Endothelial cell of umbilical vein (primary cell): ENCODE results near the gene DCTD. TPM values are rescaled to one million over a fixed set of nuclear protein-coding genes. Genes with fewer than 3 reads are reported as not detected.

Source experiments
- BruUV-seq: library from RNA; stranded (reverse); fragments of 400-500 nt; replicated peaks from 2 replicates; lab custom pipeline; 2021; lab: Mats Ljungman, UMichigan
- CTCF ChIA-PET: fragments of 300-600, 350-600 bp; sonication (Branson Sonifier 250); formaldehyde crosslinking; loops from one replicate; lab custom pipeline; 2021; ENCODE audit warnings: antibody characterized with exemption, inconsistent platforms; lab: Charles Lee
- POLR2A ChIA-PET: fragments of 300-600, 350-600 bp; sonication (Branson Sonifier 250); formaldehyde crosslinking; loops from one replicate; lab custom pipeline; 2021; ENCODE audit warnings: antibody characterized with exemption, inconsistent platforms; lab: Charles Lee
- DNase-seq: peaks from one replicate; pipeline ENCODE4 v3.0.0-alpha.2; 2011; ENCODE audit warnings: low read depth, low spot score
- FAIRE-seq: peaks from 2 replicates; lab custom pipeline; 2011; peaks lifted over from hg19 to GRCh38; lab: Jason Lieb, UNC
- H2AFZ ChIP-seq: 2 replicates; pipeline ENCODE4 v1.6.0; 2012; ENCODE audit warnings: low read depth, low read length, control low read depth, inconsistent platforms
- H3K27ac ChIP-seq: 2 replicates; pipeline ENCODE4 v1.5.1; 2011; ENCODE audit warnings: low read depth, mild to moderate bottlenecking, control low read depth, low read length, moderate library complexity; ENCODE audit not compliant: insufficient read depth
- H3K27me3 ChIP-seq, 2 experiments: 2 replicates each; pipeline versions ENCODE4 v1.6.0 to v1.6.1; 2011; ENCODE audit warnings: low read length in 2 of 2, mixed read lengths in 1 of 2; ENCODE audit not compliant: control insufficient read depth in 2 of 2, insufficient read depth in 2 of 2
- H3K36me3 ChIP-seq, 2 experiments: 2 replicates in 1 of 2; 3 replicates in 1 of 2; pipeline ENCODE4 v1.5.1; 2011; ENCODE audit warnings: low read length in 2 of 2, mild to moderate bottlenecking in 1 of 2, moderate library complexity in 1 of 2; ENCODE audit not compliant: control insufficient read depth in 2 of 2, insufficient read depth in 2 of 2; ENCODE audit errors: extremely low read depth in 1 of 2
- H3K4me1 ChIP-seq: 3 replicates; pipeline ENCODE4 v1.5.1; 2011; ENCODE audit warnings: mild to moderate bottlenecking, low read length; ENCODE audit not compliant: control insufficient read depth, insufficient read depth; ENCODE audit errors: extremely low read depth
- H3K4me2 ChIP-seq: 2 replicates; pipeline ENCODE4 v1.6.1; 2011; ENCODE audit warnings: low read length, control low read depth, mixed read lengths; ENCODE audit not compliant: insufficient read depth
- H3K4me3 ChIP-seq, 3 experiments: fragments of 200-600 bp in 1 of 3; sonication (generic), shearing (Covaris generic) in 1 of 3; replicated peaks in 1 of 3; 2 replicates each; pipeline ENCODE4 v1.5.1; 2011 to 2016; ENCODE audit warnings: control low read depth in 3 of 3, low read length in 3 of 3, mild to moderate bottlenecking in 2 of 3, inconsistent platforms in 1 of 3, low read depth in 1 of 3, moderate library complexity in 1 of 3; ENCODE audit not compliant: insufficient read depth in 1 of 3
- H3K79me2 ChIP-seq: 2 replicates; pipeline ENCODE4 v1.6.0; 2012; ENCODE audit warnings: low read length, inconsistent platforms; ENCODE audit not compliant: control insufficient read depth, insufficient read depth
- H3K9ac ChIP-seq: replicated peaks from 2 replicates; pipeline ENCODE3; 2011; ENCODE audit warnings: low read length, control low read depth; ENCODE audit not compliant: insufficient read depth; ENCODE audit errors: extremely low read depth
- H3K9me1 ChIP-seq: replicated peaks from 3 replicates; pipeline ENCODE4 v1.6.0; 2011; ENCODE audit warnings: mild to moderate bottlenecking, low read length; ENCODE audit not compliant: control insufficient read depth, insufficient read depth; ENCODE audit errors: extremely low read depth
- H3K9me3 ChIP-seq: replicated peaks from 2 replicates; pipeline ENCODE4 v1.5.1; 2012; ENCODE audit warnings: low read length, inconsistent platforms; ENCODE audit not compliant: control insufficient read depth, insufficient read depth
- H4K20me1 ChIP-seq: replicated peaks from 2 replicates; pipeline ENCODE3; 2011; ENCODE audit warnings: mild to moderate bottlenecking, low read length; ENCODE audit not compliant: control insufficient read depth, insufficient read depth; ENCODE audit errors: extremely low read depth
- EZH2 ChIP-seq: IDR thresholded peaks from 2 replicates; pipeline ENCODE4 v1.6.1; 2012; ENCODE audit warnings: borderline replicate concordance, low read depth, mild to moderate bottlenecking, moderate library complexity, low read length, inconsistent platforms; ENCODE audit not compliant: severe bottlenecking
- FOS ChIP-seq: IDR thresholded peaks from 2 replicates; pipeline ENCODE4 v1.6.1; 2011; ENCODE audit warnings: mild to moderate bottlenecking, low read length, moderate library complexity, borderline replicate concordance; ENCODE audit not compliant: insufficient read depth
- GATA2 ChIP-seq: IDR thresholded peaks from 2 replicates; pipeline ENCODE4 v1.7.0; 2011; ENCODE audit warnings: low read depth, mild to moderate bottlenecking, moderate library complexity, mixed read lengths, low read length; ENCODE audit not compliant: insufficient read length, insufficient read depth
- JUN ChIP-seq: IDR thresholded peaks from 2 replicates; pipeline ENCODE4 v1.6.1; 2011; ENCODE audit warnings: borderline replicate concordance, low read depth; ENCODE audit not compliant: insufficient read length, insufficient read depth
- MYC ChIP-seq: IDR thresholded peaks from one replicate; pipeline ENCODE4 v1.6.1; 2011; ENCODE audit warnings: mild to moderate bottlenecking, low read depth, low read length
- POLR2A ChIP-seq: IDR thresholded peaks from 2 replicates; pipeline ENCODE4 v1.6.1; 2012; ENCODE audit warnings: low read depth, mild to moderate bottlenecking, control low read depth, low read length
- POLR2AphosphoS5 ChIP-seq: IDR thresholded peaks from 2 replicates; pipeline ENCODE4 v1.6.1; 2012; ENCODE audit warnings: low read depth, mild to moderate bottlenecking, control low read depth, low read length, moderate library complexity; ENCODE audit not compliant: insufficient read depth
- dilution Hi-C: fragments of 300-500 bp; cut with MboI; formaldehyde crosslinking; loops from one replicate; pipeline ENCODE4 v1.15.0; 2019; ENCODE audit warnings: low sequenced_read_pairs; ENCODE audit not compliant: extremely low pct_ligation_motif_present
- intact Hi-C: fragments of 100-400 bp; cut with micrococcal nuclease; formaldehyde crosslinking; loops from one replicate; pipeline ENCODE4 v1.10.0; 2022
- polyA plus RNA-seq, 4 experiments: library from polyadenylated mRNA; depleted of rRNA in 3 of 4; stranded (reverse) in 3 of 4; unstranded in 1 of 4; fragments of >200 nt; gene quantifications; 2 replicates each; pipeline versions ENCODE4 v1.2.1 to v1.2.3, GENCODE V29; 2011 to 2012; ENCODE audit warnings: missing spikeins in 1 of 4
- total RNA-seq: library from RNA; stranded (reverse); gene quantifications from 2 replicates; pipeline ENCODE4 v1.2.3, GENCODE V29; 2021
- TF ChIP-seq, protein P1 (sequence below), 2 donors: IDR thresholded peaks; 1 replicate in 1 of 2; 2 replicates in 1 of 2; pipeline ENCODE4 v1.5.1; 2011; ENCODE audit warnings: low read length in 2 of 2, mild to moderate bottlenecking in 2 of 2, moderate library complexity in 2 of 2, control low read depth in 1 of 2, inconsistent platforms in 1 of 2, low read depth in 1 of 2; ENCODE audit not compliant: insufficient read depth in 1 of 2; ENCODE audit errors: extremely low read depth in 1 of 2
- TF ChIP-seq, protein P2 (sequence below): IDR thresholded peaks from 2 replicates; pipeline ENCODE4 v1.6.1; 2011; ENCODE audit not compliant: insufficient read depth, insufficient read length

The DCTD gene
- total and polyA plus RNA-seq, 2 donors (not counting 3 experiments of a cell fraction or from before 2014, with no cell fraction given) = 105 to 111 TPM

DNA sequence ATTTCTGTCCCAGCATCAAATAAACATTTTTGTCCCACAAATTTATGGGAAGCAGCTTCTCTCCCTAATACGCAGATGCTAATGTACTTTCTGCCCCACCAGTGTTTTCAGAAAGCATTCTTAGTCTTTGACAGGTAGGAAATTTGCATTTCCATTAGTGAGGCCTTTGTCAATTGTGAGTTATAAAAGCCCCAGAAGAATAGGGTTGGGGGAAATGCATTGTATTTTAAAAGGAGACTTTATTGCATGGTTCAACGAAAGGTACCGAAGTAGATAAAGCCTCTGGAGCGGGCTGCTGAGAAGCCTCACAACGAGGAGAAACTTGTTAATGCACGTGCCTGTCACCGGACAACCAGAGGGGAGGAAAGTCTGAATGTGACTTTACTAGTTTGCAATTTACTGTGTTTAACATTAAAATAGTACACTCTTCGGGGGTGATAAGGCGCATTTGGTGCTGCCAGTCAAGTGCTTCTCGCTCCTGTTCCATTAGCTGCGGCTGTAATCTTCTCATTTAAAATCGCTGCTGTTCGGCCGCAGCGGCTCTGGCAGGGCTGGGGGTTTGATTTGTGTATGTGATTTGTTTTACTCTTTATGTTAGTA lies 63.4 kb downstream of the DCTD start:
- Histone ChIP-seq H3K4me1 (no peaks in the 10 kb centered on the region), H3K9me1 (no peaks in the 10 kb centered on the region), H3K79me2 (no peaks in the 10 kb centered on the region), H3K9ac (no peak overlapping the region), H3K36me3 (no peaks in the 10 kb centered on the region), H3K27me3 (no peaks in the 10 kb centered on the region), H3K4me2 (no peak overlapping the region), H4K20me1 (no peaks in the 10 kb centered on the region), H2AFZ (no peak overlapping the region), H3K9me3 (no peaks in the 10 kb centered on the region), H3K4me3 (no peak overlapping the region), H3K27ac (no peak overlapping the region)
- CTCF ChIA-PET = no interaction called here
- TF ChIP-seq POLR2A = no peak
- TF ChIP-seq, protein P1, sequence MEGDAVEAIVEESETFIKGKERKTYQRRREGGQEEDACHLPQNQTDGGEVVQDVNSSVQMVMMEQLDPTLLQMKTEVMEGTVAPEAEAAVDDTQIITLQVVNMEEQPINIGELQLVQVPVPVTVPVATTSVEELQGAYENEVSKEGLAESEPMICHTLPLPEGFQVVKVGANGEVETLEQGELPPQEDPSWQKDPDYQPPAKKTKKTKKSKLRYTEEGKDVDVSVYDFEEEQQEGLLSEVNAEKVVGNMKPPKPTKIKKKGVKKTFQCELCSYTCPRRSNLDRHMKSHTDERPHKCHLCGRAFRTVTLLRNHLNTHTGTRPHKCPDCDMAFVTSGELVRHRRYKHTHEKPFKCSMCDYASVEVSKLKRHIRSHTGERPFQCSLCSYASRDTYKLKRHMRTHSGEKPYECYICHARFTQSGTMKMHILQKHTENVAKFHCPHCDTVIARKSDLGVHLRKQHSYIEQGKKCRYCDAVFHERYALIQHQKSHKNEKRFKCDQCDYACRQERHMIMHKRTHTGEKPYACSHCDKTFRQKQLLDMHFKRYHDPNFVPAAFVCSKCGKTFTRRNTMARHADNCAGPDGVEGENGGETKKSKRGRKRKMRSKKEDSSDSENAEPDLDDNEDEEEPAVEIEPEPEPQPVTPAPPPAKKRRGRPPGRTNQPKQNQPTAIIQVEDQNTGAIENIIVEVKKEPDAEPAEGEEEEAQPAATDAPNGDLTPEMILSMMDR (IDR thresholded peaks at IDR 0.05; ENCODE audit: extremely low read depth in 1 of 2, insufficient read depth in 1 of 2, low read depth in 1 of 2, low read length in 2 of 2) = no peak
- TF ChIP-seq, protein P2, sequence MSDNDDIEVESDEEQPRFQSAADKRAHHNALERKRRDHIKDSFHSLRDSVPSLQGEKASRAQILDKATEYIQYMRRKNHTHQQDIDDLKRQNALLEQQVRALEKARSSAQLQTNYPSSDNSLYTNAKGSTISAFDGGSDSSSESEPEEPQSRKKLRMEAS = no peak
- no peak for TF ChIP-seq POLR2AphosphoS5
- TF ChIP-seq JUN = no peak
- no peak for TF ChIP-seq FOS
- no peak for TF ChIP-seq GATA2
- no peak for TF ChIP-seq EZH2
- TF ChIP-seq MYC = no peak
- BruUV-seq = no TSS peak
- dilution Hi-C loops (no loop called here), intact Hi-C loops (no loop called here)
- FAIRE-seq (no peak), DNase-seq (no peak)
- POLR2A ChIA-PET = no interaction called here
